Cardiac septum (tissue), 1 donor: ENCODE data around the gene HOXA5. TPM values are rescaled to one million over a fixed set of nuclear protein-coding genes. Genes with fewer than 3 reads are reported as not detected.

ENCODE experiments used
- DNase-seq: peaks from one replicate; pipeline ENCODE4 v3.0.0-alpha.2; 2020; ENCODE audit warnings: low spot score
- intact Hi-C: fragments of 100-400 bp; cut with DNase I; formaldehyde crosslinking; loops from one replicate; pipeline ENCODE4 v1.14.0; 2022
- total RNA-seq: library from RNA; stranded (reverse); fragmentation: NEBNext Ultra II Directional; extraction: Animal tissue kit (Norgen Biotek cat#: 25700); gene quantifications from one replicate; pipeline ENCODE4 v1.2.1, GENCODE V29; 2021
- donor health status: DM: no; HTN: no; CAD: no.

The HOXA5 gene
- total RNA-seq, 1 donor from 2014 or later = 0.30 TPM

DNA sequence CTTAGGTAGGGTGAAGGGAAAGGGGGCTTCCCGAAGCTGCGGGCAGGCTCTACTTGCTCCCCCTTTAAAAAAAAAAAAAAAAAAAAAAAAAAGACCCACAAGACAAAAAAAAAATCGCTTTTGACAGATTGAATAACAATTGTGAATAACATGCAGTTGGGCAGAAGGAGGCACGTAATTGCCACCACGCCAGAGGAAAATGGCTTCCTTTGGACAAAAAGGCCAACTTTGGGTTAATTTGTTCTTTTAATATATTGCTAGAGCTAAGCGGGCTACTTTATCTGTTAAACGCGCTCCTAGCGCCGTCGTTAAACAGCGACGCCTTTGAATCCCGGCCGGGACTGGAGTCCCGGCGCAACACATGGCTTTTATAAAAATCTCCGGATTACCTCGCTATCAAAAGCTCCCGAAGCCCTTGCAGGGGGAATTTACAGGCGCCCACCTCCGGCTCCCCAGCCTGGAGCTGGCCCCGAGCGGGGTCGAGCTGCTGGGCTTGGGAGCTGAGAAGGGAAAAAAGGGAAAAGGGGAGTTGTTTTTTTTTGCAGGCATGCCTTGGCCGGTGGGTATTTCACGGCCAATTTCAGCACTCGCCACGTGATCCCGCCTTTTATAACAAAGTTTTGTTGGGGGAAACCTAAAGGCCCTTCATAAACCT is 40.3 kb upstream of the HOXA5 start:
- DNase-seq = peak; percentile 26
- intact Hi-C loops = no loop called here

DNA sequence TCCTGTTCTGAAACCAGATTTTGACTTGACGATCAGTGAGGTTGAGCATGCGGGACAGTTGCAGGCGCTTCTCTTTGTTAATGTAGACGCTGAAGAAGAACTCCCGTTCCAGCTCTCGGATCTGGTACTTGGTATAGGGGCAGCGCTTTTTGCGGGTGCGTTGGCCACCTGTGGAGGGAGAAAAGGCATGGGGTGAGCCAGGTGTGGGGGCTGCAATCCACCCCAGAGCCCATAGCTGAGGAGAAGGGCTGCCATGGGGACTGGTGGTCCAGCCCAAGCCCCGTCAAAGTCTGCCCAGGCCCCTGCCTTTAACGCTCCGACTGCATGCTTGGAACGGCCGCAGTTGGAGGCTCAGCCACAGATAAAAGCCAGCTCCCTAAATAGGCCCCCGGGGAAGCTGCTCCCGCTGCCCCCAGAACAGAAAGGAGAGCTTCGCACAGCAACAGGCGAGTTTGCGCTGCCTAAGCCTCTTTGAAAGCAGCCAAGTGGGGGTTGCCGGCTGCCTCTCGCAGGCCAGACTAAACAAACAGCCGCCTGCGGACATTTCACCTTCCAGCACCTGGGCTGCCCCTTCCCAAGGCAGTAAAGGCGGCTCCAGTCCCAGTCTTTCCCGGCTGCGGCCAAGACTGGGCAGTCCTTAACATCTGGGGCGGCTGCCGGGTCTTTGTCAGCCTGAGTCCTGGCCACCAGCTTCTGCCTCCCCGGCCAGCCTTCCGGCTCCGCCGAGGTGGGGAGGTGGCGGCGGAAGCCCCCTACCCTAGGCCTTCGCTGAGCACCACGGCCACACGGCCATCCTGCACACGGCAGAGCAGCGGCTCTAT is 39.6 kb upstream of the HOXA5 start:
- intact Hi-C loops = no loop called here
- peak; percentile 51 for DNase-seq

DNA sequence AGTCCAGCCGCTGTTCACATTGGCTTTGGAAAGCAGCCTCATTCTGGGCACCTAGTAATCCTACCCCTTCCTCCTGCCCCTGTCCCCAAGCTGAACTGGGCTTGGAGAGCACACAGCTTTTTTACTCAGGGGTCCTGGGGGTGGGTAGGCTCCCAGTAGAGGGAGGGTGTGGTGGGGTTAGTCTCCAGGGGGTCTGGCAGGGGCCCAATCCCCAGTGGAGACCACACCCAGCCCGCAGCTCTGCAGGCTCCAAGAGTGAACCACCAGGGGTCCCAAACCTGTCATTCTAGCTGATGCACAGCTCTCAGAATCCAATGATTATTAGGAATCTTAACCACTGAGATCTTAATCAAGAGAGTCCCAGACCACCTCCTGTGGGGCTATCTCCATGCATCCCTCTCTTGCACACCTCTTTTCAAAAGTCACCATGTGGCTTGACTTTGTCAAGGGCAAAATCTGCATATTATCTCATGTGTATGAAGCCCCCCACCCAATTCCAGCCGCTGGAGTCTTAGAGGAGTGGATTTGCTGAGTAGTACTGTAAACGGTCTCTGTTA is 38.9 kb upstream of the HOXA5 start:
- DNase-seq = peak; percentile 55
- intact Hi-C loops = no loop called here

DNA sequence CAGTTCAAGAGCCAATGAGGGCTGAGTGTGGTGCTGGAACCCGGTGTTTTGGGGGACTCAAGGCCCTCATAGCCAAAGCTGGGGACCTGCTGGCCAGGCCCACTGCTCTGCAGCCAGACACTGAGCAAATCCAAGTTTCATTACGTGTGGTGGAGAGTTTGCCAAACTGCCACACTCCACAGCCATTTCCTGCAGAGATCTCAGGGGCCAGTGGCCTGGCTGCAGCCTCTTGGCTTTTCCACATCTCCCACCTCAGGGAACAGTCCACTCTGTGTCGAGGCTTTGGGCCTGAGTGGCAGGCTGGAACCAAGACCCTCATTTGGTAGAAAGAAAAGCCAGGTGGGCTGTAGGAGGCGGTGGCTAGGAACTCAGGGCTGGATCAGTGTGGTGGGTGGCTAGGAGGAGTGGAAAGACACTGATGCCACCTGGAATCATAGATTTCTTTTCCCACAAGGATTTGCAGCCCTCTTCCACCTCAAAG is 38.4 kb upstream of the HOXA5 start:
- intact Hi-C loops = no loop called here
- no peak for DNase-seq

DNA sequence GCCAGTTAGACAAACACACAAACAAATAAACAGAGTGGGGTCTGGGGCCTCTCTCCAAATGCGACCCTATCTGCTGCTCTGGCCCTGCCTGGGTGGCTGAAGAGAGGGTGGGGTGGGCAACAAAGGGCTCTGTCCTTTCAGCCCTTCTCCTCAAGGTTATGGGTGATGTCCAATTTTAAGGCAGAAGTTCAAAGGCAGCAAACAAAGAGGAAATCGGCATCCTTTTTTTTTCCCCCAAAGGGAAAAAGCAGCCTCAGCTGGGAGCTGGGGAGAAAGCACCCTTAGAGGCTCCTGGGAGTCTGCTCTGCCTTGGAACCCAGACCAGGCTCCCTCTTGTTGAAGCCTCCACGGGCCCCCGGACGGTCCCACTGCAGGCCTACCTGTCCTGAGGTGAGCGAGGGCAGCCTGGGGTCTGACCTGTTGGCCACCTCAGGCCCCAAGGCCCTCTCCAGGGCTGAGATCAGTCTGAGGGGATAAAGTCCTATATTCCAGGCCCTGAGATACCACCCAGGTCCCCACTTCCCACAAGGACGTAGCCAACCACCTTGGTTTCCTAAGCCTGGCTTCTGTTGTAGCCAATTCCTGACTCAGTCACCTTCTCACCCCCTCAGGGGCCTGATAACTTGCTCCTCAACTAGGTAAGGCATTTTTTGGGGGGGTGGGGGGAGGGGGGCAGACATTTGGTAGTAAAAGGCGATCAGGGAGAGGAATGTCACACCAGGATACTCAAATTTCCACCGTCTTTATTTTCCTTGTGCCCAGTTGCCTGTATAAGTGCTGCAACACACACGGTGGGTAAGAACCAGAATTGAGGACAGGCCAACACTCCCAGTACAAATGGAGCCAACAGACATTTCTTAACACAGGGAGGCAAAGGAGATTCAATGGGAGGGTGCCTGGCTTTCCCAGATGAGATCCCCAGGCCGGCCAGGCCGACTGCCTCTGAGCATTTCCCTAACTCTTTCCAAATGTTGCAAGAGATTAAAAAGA is 37.2 kb upstream of the HOXA5 start:
- DNase-seq = peak; percentile 62
- intact Hi-C loops = no loop called here

DNA sequence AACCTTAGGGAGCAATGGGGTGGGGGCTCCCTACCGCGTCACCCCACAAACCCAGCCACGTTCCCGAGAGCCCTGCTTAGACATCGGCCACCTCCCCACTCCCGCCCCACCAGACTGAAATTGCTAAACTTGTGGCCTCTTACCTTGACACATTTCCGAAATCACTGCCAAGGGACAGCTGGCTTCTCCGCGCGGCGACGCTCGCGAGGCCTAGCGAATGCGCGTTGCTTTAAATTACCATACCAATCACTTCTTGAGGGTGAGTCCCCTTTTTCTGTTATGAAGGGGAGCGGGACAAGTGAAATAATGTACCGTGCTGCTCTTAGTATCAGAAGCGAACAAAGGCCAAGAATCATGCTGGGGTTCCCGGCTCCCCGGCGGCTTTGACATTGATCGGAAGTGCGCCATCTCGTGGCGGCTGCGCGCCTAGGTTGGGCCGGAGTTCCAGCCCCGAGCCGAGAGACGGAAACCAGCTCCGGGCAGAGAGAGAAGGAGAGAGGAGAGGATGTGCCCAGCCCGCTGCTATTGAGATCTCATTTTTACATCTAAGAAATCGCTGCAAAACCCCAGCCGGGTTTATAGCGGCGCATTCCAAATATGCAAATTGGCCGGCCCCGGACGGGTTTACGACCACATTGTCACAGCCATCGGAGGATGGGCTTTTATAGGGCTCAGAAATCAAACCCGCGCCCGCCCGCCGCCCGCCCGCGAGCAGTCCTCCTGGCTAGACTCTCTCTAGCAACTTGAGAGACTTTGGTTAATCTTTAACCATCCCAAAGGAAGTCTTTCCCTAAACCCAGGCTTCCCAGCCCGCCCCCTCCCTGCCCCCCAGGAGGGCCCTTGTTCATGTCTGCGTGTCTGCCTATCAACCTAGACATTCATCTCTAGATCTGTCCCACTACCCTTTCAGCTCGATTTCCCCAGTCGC is 36.3 kb upstream of the HOXA5 start:
- intact Hi-C loops = no loop called here
- DNase-seq = peak; percentile 75

DNA sequence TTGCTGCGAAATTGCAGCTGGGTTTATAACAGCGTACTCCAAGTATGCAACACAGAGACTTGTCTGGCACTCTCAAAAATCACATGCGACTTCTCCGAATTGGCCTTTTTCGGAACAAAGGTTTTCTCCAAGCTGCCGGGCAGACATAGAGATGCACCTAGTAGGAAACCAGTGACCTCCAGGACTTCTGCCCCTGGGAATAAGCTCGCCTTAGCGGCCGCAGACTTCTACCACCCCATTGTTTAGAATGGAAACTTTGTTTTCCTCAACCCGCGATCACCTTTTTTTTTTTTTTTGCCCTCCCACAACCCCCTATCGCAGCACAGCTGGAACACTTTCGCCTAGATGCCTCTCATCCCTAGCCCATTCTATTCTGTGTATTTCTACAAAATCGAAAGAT is 35.5 kb upstream of the HOXA5 start:
- intact Hi-C loops = no loop called here
- no peak for DNase-seq

DNA sequence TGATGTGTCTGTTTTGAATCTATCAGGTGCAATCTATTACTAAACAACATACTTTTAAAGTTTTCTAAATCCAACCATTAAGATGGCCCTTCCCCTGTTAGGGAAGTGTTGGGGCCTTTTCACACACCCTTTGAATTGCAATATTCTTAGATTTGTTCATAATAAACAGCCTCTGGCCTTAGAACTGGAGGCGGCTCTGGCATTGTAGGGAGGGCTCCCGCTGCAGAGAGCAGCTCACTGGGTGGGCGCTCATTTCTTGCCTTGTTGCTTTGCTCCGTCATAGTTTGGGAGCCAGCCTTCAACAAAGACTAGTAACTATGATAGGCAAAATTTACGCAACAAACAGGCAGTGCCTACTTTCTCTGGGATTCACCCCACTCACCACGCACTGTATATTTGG is 34.9 kb upstream of the HOXA5 start:
- intact Hi-C loops = no loop called here
- no peak for DNase-seq

DNA sequence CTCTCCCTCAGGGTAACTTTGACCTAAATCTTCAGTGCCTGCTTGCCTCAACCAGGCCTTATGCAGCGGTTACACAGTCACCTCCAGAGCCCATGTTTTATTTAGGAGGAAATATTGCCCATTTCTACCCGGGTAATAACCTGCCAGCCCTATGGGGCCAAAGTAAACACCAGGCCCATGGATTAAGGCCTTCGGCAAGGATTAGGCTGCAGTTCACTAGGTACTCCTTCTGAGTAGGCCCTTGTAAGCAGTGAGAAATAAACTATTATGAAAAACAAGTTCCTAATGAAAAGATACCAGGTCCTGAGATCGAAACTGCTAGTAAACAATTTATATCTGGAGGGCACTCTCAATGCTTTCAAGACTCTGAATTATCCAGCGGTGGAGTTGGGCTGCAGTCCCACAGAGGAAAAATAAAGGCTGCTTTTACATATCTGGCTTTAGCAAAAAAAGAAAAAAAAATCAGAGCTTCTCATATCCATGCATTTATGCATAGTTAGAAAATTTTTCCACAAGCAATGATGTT is 34.4 kb upstream of the HOXA5 start:
- no peak for DNase-seq
- intact Hi-C loops = no loop called here

DNA sequence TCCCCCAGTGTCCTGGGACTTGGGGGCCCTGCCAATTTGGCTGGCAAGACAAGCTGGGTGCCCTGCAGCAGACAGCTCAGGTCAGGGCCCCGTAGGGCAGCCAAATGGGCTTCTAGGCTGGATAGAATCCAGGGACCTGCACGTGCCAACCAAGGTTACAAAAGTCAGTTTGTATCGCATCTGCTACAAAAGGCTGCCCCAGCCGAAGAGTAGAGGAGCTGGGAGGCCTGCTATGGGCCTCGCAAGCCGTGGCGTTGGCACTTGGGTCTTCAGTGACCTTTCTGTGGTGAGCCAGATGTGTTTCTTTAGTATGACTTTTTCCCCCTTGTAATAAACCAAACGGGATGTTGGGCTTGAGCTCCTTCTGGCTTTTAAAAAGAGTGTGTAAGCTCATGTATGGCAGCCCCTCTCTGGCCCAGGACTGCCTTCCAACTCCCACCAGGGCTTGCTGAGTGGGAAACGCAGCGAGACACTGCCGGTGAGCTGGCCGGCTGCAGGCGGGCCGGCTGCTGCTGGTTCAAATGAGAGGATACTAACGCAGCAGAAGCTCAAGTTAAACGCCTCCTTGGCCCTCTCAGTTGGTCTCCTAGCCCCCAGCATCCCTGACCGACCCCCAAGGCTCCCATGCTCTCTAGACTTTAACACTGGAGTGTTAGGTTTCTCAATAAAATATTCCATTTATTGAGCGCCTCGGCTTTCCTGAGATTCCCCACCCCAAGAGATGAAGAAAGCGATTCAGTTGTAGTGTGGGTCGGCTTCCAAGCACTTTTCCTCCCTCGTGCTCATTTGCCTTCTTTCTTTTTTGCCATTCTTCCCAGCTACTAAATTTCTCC is 33.7 kb upstream of the HOXA5 start:
- DNase-seq = peak; percentile 62
- intact Hi-C loops = no loop called here

DNA sequence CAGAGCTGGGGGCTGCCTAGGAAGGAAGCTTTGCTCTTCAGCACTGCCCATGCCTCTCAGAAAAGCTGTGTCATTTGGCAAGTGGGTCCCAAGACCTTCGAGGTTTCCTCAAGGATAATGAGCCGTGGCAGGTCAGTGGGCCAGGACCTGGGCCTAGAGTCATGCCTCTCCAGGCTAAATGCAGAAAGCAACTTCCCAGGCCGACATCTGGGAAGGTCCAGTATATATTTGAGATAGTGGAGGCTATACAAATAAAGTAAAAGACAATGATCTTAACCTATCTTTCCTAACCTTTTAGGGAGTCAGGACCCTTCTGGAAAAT is 33.0 kb upstream of the HOXA5 start:
- DNase-seq = peak; percentile 63
- intact Hi-C loops = no loop called here

DNA sequence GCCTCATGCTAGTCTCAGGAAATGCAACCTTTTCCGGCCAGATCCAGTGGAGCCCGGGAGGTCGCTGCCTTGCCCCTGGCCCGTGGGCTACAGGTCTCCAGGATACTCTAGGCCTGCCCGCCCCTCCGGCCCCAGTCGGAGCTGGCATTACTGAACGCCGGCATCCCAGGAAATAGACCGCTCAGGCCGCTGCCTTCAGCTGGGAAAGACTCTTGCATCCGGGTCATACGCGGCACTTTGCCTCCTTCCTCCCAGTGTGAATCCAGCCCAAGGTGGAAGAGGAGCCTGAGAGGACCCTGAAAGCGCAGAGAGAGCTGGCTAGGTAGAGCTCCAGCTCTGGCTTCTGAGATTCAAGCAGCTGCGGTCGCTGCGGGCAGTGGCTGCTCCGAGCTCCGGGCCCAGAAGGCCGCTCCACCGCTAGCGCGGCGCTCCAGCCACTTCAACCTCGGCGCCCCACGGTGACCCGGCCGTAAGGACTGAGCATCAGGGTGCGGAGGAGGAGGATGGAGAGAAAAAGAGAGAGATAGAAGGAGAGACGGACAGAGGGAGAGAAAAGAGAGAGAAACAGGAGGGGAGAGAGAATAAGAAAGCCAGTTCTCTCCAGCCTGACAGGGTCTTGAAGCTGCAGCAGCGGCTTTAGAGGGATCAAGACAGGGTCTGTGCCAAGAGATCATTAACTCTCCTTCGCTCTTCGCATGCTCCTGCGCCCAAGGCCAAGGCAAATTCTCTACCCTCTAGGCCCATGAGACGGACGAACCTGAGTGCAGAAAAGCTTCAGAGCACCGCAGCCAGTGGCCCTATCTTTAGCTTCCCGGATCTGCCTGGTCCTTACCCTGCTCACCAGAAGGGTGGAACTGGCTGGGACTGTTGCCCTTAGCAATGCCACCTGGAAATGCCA is 32.4 kb upstream of the HOXA5 start:
- peak; percentile 63 for DNase-seq
- intact Hi-C loops = no loop called here

DNA sequence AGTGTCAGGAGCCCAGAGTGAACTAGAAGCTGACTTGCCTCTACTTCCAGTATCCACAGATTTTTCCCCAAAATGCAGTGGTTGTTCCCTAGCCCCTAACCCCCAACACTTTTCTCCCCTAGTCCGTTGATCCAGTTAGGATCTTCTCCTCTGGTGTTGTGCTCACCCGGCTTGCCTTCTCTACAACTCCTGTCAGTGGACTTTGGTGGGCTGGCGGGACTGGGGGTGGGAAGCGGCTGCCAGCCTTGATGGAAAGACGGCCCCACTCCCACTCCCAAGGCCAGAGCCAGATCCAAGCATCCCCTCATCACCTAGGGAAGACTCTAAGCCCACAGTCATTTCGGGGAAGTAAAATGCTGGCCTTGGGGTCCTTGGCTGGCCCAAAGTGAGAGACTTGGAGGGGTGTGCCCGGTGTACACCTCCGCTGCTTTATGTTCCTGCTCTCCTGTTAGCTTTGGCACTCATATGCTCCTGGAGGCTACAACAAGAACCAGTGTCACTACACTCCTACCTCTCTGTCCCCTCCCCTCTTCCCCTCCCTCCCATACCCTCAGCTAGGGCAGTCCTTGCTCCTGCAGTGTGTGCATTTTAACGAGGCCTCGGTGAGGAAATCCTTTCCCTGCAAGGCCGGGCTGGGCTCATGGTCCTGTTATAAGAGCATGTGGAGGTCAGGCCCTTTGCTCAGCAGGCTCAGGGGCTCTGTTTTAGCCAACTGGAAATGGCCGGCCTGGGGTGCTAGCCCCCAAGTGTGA is 31.6 kb upstream of the HOXA5 start:
- DNase-seq = peak; percentile 44
- intact Hi-C loops = no loop called here

DNA sequence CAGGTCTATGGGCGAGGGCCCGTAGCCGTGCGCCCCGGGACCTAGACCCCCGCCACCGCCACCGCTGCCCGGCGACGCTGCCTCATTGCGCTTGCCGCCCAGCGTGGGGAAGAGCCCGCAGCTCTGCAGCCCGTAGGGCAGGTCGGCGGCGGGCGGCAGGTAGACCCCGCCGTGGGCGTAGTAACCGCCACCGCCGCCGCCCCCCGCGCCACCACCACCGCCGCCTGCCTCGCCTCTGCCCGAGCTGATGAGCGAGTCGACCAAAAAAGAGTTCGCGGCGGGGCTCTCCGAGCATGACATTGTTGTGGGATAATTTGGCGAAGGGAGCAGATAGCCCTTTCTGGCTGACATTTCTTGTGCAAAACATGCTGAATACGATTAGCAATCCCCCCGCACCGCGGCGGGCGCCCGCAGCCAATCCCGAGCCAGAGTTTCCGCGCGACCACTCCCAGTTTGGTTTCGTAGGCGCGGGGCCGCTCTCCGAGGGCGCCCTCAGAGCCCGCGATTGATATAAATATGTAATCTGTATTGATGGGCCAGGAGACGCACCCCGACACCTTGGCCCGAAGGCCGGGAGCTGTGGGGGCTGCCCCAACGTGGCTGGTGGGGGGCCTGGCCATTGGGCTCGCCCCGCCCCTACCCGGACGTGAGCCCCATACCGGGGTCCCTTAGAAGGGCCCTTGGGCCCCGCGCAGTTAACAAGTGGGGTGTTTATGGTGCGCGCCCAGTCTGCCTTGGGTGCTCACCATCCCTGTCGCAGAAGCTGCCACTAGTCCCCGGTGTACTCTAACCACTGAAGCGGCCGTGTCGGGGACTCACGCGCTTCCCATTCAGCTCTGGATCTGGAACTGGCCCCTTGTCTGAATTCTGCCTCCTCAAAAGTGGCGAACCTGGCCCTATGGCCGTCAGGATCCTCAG is 30.7 kb upstream of the HOXA5 start, which contains the start of gene HOXA10:
TSS of gene HOXA10 (minus strand) at position 365 of the 918 bp plus-strand sequence. CDS start at position 351, 14 bp downstream.
- intact Hi-C loops = no loop called here
- peak; percentile 47 for DNase-seq

DNA sequence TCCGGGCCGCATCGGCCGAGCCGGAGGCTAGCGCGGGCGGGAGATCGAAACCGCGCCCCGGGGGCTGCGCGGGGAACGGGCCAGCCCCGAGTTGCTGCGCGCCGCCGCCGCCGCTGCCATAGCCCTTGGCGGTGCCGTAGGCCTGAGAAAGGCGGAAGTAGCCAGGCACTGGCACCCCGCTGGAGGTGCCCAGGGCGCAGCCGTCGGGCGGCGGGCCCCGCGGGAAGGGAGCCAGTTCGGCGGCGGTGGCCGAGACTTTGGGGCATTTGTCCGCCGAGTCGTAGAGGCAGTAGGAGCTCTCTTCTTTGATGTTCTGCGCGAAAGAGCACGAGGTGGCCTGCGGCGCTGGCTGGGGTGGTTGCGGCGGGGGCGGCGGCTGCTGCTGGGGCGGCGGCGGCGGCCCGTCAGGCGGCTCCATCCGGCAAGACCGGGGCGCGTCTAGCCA is 30.1 kb upstream of the HOXA5 start:
- intact Hi-C loops = no loop called here

More for the DNA sequence above, 30.1 kb upstream of the HOXA5 start:
- DNase-seq = peak; percentile 76
